Stimulated activated CD4-positive, alpha-beta T cell treated with anti-CD3 and anti-CD28 coated beads, TNF-alpha, amount 100 ng/mL, for 48 hours (primary cell): ENCODE data around the gene ITGAE.
"Not testable (repeated sequence)": the region's sequence is repeated elsewhere in the genome, so short reads cannot be mapped to it uniquely, and the experiment has no call there.

Experiments
- DNase-seq, 3 donors: peaks; one replicate each; pipeline ENCODE4 v3.0.0-alpha.2; 2020; ENCODE audit warnings: low read depth in 3 of 3

ITGAE gene

GRCh38 chr17:3761918-3762380 is 39.0 kb downstream of the ITGAE start:
- no peak for DNase-seq

- no peak for DNase-seq
Measured at GRCh38 chr17:3761036-3761917, 39.7 kb downstream of the ITGAE start.

GRCh38 chr17:3759597-3760216 is 41.3 kb downstream of the ITGAE start:
- no peak for DNase-seq

- DNase-seq, result no peak
Measured at GRCh38 chr17:3755335-3756030, 45.5 kb downstream of the ITGAE start.

GRCh38 chr17:3754458-3755334 is 46.3 kb downstream of the ITGAE start:
- DNase-seq, result peak; percentile 35 to 57 (median 53)

- no peak for DNase-seq
Measured at GRCh38 chr17:3754066-3754457, 46.9 kb downstream of the ITGAE start.

- DNase-seq, result no peak
Measured at GRCh38 chr17:3753624-3754023, 47.4 kb downstream of the ITGAE start.

GRCh38 chr17:3751836-3752235 is 49.2 kb downstream of the ITGAE start:
- DNase-seq, result no peak

- no peak for DNase-seq
Measured at GRCh38 chr17:3750926-3751325, 50.1 kb downstream of the ITGAE start.

GRCh38 chr17:3750296-3750695 is 50.7 kb downstream of the ITGAE start:
- no peak for DNase-seq

- DNase-seq, result no peak
Measured at GRCh38 chr17:3748576-3748975, 52.4 kb downstream of the ITGAE start.

GRCh38 chr17:3747805-3748204 is 53.2 kb downstream of the ITGAE start:
- no peak for DNase-seq

- DNase-seq, result no peak
Measured at GRCh38 chr17:3745071-3745470, 55.9 kb downstream of the ITGAE start.

GRCh38 chr17:3744014-3744413 is 57.0 kb downstream of the ITGAE start:
- DNase-seq, result no peak

- DNase-seq, result no peak
Measured at GRCh38 chr17:3740611-3741073, 60.3 kb downstream of the ITGAE start.

GRCh38 chr17:3739422-3740124 is 61.4 kb downstream of the ITGAE start:
- no peak for DNase-seq

- DNase-seq, result peak; percentile 41 to 72 (median 68)
Measured at GRCh38 chr17:3738562-3739295, 62.3 kb downstream of the ITGAE start.

- no peak for DNase-seq
Measured at GRCh38 chr17:3735515-3735914, 65.5 kb downstream of the ITGAE start.

GRCh38 chr17:3734911-3735276 is 66.1 kb downstream of the ITGAE start:
- not testable (repeated sequence) for DNase-seq

- DNase-seq, result no peak
Measured at GRCh38 chr17:3732210-3732621, 68.8 kb downstream of the ITGAE start.
